HG03280 (cell line): ENCODE results near the gene KIAA0586.
"Not testable (repeated sequence)": the region's sequence is repeated elsewhere in the genome, so short reads cannot be mapped to it uniquely, and the experiment has no call there.

Experiments
- ATAC-seq: cut with Tn5 transposase; IDR thresholded peaks from one replicate; pipeline ENCODE4 v1.9.1; 2021; ENCODE audit warnings: mild to moderate bottlenecking, moderate library complexity; ENCODE audit not compliant: unreplicated experiment

The KIAA0586 gene

GRCh38 chr14:58463147-58463546 is 35.6 kb downstream of the KIAA0586 start:
- ATAC-seq, result no peak

GRCh38 chr14:58464652-58465051 is 37.1 kb downstream of the KIAA0586 start:
- ATAC-seq, result no peak

GRCh38 chr14:58465421-58465820 is 37.9 kb downstream of the KIAA0586 start:
- no peak for ATAC-seq

GRCh38 chr14:58466459-58466858 is 38.9 kb downstream of the KIAA0586 start:
- no peak for ATAC-seq

- ATAC-seq, result no peak
Observed at GRCh38 chr14:58467575-58467974, 40.1 kb downstream of the KIAA0586 start.

- no peak for ATAC-seq
Observed at GRCh38 chr14:58469309-58469708, 41.8 kb downstream of the KIAA0586 start.

GRCh38 chr14:58476320-58476719 is 48.8 kb downstream of the KIAA0586 start:
- no peak for ATAC-seq

- no peak for ATAC-seq
Observed at GRCh38 chr14:58477653-58478052, 50.1 kb downstream of the KIAA0586 start.

- not testable (repeated sequence) for ATAC-seq
Observed at GRCh38 chr14:58478329-58478728, 50.8 kb downstream of the KIAA0586 start.

- no peak for ATAC-seq
Observed at GRCh38 chr14:58479975-58480374, 52.5 kb downstream of the KIAA0586 start.

GRCh38 chr14:58484176-58484575 is 56.7 kb downstream of the KIAA0586 start:
- ATAC-seq, result no peak

GRCh38 chr14:58488550-58488949 is 61.0 kb downstream of the KIAA0586 start:
- ATAC-seq, result no peak

GRCh38 chr14:58491593-58491992 is 64.1 kb downstream of the KIAA0586 start:
- ATAC-seq, result no peak

GRCh38 chr14:58492044-58492443 is 64.5 kb downstream of the KIAA0586 start:
- ATAC-seq, result no peak

GRCh38 chr14:58501214-58501816 is 73.8 kb downstream of the KIAA0586 start:
- peak; percentile 82 for ATAC-seq

- no peak for ATAC-seq
Observed at GRCh38 chr14:58513272-58513671, 85.8 kb downstream of the KIAA0586 start.

- no peak for ATAC-seq
Observed at GRCh38 chr14:58517592-58517991, 90.1 kb downstream of the KIAA0586 start.

GRCh38 chr14:58525691-58526090 is 98.2 kb downstream of the KIAA0586 start:
- ATAC-seq, result not testable (repeated sequence)

GRCh38 chr14:58533446-58533845 is 105.9 kb downstream of the KIAA0586 start:
- no peak for ATAC-seq

GRCh38 chr14:58535044-58535443 is 107.5 kb downstream of the KIAA0586 start:
- ATAC-seq, result no peak

GRCh38 chr14:58537004-58537403 is 109.5 kb downstream of the KIAA0586 start:
- ATAC-seq, result no peak

- ATAC-seq, result no peak
Observed at GRCh38 chr14:58540749-58541632, 113.5 kb downstream of the KIAA0586 start.
